Mesendoderm (in vitro differentiated cells): ENCODE data around the gene ATF6B.

Source experiments
- DNase-seq: peaks from one replicate; pipeline ENCODE4 v3.0.0; 2013
- H2AK5ac ChIP-seq: 2 replicates; pipeline ENCODE4 v1.6.1; 2013; ENCODE audit warnings: low read length, inconsistent platforms
- H2BK120ac ChIP-seq: 2 replicates; pipeline ENCODE4 v1.6.1; 2013; ENCODE audit warnings: low read depth, mild to moderate bottlenecking, low read length, moderate library complexity, mixed read lengths
- H2BK15ac ChIP-seq: replicated peaks from 2 replicates; pipeline ENCODE4 v1.6.1; 2013; ENCODE audit warnings: low read depth, mild to moderate bottlenecking, moderate library complexity
- H2BK5ac ChIP-seq: 2 replicates; pipeline ENCODE4 v1.6.1; 2013; ENCODE audit warnings: low read length, inconsistent platforms
- H3K18ac ChIP-seq: 2 replicates; pipeline ENCODE4 v1.6.1; 2013; ENCODE audit warnings: mild to moderate bottlenecking, low read length, mixed read lengths
- H3K23ac ChIP-seq: one replicate; pipeline ENCODE4 v1.6.1; 2013; ENCODE audit warnings: low read length
- H3K27ac ChIP-seq: 2 replicates; pipeline ENCODE4 v1.5.1; 2013; ENCODE audit warnings: low read depth, mild to moderate bottlenecking, inconsistent platforms, low read length, moderate library complexity
- H3K27me3 ChIP-seq: 2 replicates; pipeline ENCODE4 v1.6.1; 2013; ENCODE audit warnings: low read length, control low read depth, mild to moderate bottlenecking, inconsistent platforms; ENCODE audit not compliant: insufficient read depth, poor library complexity
- H3K36me3 ChIP-seq: 2 replicates; pipeline ENCODE4 v1.6.1; 2013; ENCODE audit warnings: low read length, inconsistent platforms; ENCODE audit not compliant: control insufficient read depth, insufficient read depth
- H3K4ac ChIP-seq: one replicate; pipeline ENCODE4 v1.6.1; 2013; ENCODE audit warnings: low read depth, mild to moderate bottlenecking, low read length, moderate library complexity
- H3K4me1 ChIP-seq: 2 replicates; pipeline ENCODE4 v1.6.1; 2013; ENCODE audit warnings: low read depth, low read length, inconsistent platforms; ENCODE audit not compliant: control insufficient read depth
- H3K4me2 ChIP-seq: 2 replicates; pipeline ENCODE4 v1.6.1; 2013; ENCODE audit warnings: low read length
- H3K4me3 ChIP-seq: 2 replicates; pipeline ENCODE4 v1.5.1; 2013; ENCODE audit warnings: mild to moderate bottlenecking, low read length
- H3K56ac ChIP-seq: one replicate; pipeline ENCODE4 v1.6.1; 2013; ENCODE audit warnings: low read length
- H3K79me1 ChIP-seq: 2 replicates; pipeline ENCODE4 v1.6.1; 2013; ENCODE audit warnings: low read length, inconsistent platforms
- H3K79me2 ChIP-seq: 2 replicates; pipeline ENCODE4 v1.6.1; 2013; ENCODE audit warnings: mild to moderate bottlenecking, low read length; ENCODE audit not compliant: control insufficient read depth, insufficient read depth
- H3K9ac ChIP-seq: 2 replicates; pipeline ENCODE4 v1.6.1; 2013; ENCODE audit warnings: low read length, inconsistent platforms
- H4K5ac ChIP-seq: one replicate; pipeline ENCODE4 v1.6.1; 2013; ENCODE audit warnings: low read length
- H4K8ac ChIP-seq: one replicate; pipeline ENCODE4 v1.6.1; 2013; ENCODE audit warnings: low read depth, mild to moderate bottlenecking, control low read depth, low read length, moderate library complexity
- WGBS: extraction: QIAGEN DNeasy Blood & Tissue Kit; methylation state at CpG from one replicate; pipeline ENCODE4 v1.1.7; 2013; ENCODE audit warnings: low lambda C conversion rate, missing lambda C conversion rate; ENCODE audit not compliant: insufficient coverage; ENCODE audit errors: extremely low coverage; 5-methylcytosine and 5-hydroxymethylcytosine counted together

Gene ATF6B

DNA sequence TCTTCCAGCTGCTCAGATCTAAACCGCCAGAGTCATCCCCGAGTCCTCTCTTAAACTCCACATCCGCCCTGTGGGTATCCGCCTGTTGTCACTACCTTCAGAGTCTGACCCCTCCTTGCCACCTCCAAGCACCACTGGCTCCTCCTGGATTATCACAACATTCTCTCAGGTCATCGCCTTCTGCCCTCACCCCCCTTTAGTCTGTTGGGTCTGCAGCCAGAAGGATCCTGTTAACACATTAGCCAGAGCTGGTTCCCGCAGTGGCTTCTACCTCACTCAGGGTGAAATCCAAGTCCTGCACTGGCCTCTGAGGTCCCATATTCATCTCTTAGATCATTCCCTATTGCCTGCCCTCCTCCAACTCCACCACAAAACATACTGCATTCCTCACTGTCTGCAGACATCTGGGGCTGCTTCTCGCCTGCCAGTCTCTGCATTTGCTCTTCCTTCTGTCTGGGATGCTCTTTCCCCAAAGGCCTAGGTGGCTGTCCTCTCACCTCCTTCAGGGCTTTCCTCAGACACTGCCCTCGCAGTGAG is 53.0 kb downstream of the ATF6B start:
- no peak overlapping the region for H4K8ac ChIP-seq
- no peak overlapping the region for H3K4ac ChIP-seq
- H3K4me1 ChIP-seq = no peaks in the 10 kb centered on the region
- no peak for DNase-seq
- no peaks in the 10 kb centered on the region for H3K79me1 ChIP-seq
- no peak overlapping the region for H2BK120ac ChIP-seq
- H4K5ac ChIP-seq = no peak overlapping the region
- no peak overlapping the region for H2BK5ac ChIP-seq
- no CpG with 5 or more reads among the region's 8 CpGs for WGBS
- no peaks in the 10 kb centered on the region for H3K27me3 ChIP-seq
- no peak overlapping the region for H3K23ac ChIP-seq
- no peak overlapping the region for H3K18ac ChIP-seq
- H3K79me2 ChIP-seq = no peaks in the 10 kb centered on the region
- no peak overlapping the region for H3K4me2 ChIP-seq
- no peak overlapping the region for H3K56ac ChIP-seq
- H3K27ac ChIP-seq = no peak overlapping the region
- no peaks in the 10 kb centered on the region for H3K36me3 ChIP-seq
- no peak overlapping the region for H2BK15ac ChIP-seq
- H2AK5ac ChIP-seq = no peak overlapping the region
- H3K9ac ChIP-seq = no peak overlapping the region
- no peak overlapping the region for H3K4me3 ChIP-seq

DNA sequence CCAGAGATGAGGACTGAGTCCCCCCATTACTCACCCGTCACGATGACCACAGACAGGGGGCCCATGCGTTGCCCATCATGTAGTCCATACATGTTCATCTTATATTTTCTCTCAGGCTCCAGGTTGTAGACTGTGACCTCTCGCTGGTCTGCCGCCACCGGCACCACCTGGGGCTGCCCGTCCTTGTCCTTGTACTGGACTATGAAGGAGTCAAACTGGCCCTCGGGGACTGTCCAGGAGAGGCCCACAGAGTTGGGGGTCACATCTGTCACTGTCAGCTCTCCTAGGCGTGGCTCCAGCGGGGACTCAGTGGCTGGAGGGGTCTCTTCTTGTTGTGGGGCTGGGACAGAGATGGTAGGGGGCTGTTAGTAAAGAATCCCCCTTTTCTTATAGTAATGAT is 54.4 kb downstream of the ATF6B start:
- no peak overlapping the region for H3K9ac ChIP-seq

DNA sequence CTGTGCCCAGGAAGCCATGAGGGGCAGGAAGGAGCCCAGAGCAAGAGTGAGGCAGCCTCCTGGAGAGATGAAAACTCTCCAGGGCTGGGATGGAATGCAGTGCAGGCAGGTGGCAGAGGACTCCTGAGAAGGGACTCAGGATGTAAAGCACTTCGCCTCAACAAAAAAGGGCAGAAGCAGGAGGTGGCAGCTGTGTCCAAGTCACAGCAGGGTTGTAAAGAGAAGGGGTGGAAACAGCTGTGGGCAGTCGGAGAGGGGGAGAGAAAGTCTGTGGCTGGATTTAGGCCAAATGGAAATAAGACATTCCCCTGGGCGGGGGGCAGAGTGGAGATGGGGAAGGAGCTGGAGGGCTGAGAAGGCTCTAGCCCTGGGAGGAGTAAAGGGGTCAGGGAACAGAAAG is 54.9 kb downstream of the ATF6B start:
- no peaks in the 10 kb centered on the region for H3K27me3 ChIP-seq
- no CpG with 5 or more reads among the region's 3 CpGs for WGBS
- H4K5ac ChIP-seq = no peak overlapping the region
- no peak for DNase-seq
- no peak overlapping the region for H3K9ac ChIP-seq
- H3K4ac ChIP-seq = no peak overlapping the region
- H3K56ac ChIP-seq = no peak overlapping the region
- H2BK15ac ChIP-seq = no peak overlapping the region
- H3K23ac ChIP-seq = no peak overlapping the region
- H3K4me3 ChIP-seq = no peak overlapping the region
- H2BK120ac ChIP-seq = no peak overlapping the region
- no peaks in the 10 kb centered on the region for H3K79me2 ChIP-seq
- no peak overlapping the region for H2AK5ac ChIP-seq
- H3K36me3 ChIP-seq = no peaks in the 10 kb centered on the region
- no peak overlapping the region for H2BK5ac ChIP-seq
- H3K4me1 ChIP-seq = no peaks in the 10 kb centered on the region
- no peak overlapping the region for H3K4me2 ChIP-seq
- H3K18ac ChIP-seq = no peak overlapping the region
- no peak overlapping the region for H3K27ac ChIP-seq
- no peaks in the 10 kb centered on the region for H3K79me1 ChIP-seq
- H4K8ac ChIP-seq = no peak overlapping the region

More for the DNA sequence above, 54.4 kb downstream of the ATF6B start:
- H3K56ac ChIP-seq = no peak overlapping the region
- H2AK5ac ChIP-seq = no peak overlapping the region
- no peak overlapping the region for H2BK5ac ChIP-seq
- no peak overlapping the region for H4K5ac ChIP-seq
- H3K27me3 ChIP-seq = no peaks in the 10 kb centered on the region
- no peak overlapping the region for H2BK120ac ChIP-seq
- WGBS = no CpG with 5 or more reads among the region's 10 CpGs
- H3K4me3 ChIP-seq = no peak overlapping the region
- no peak overlapping the region for H3K18ac ChIP-seq
- no peak overlapping the region for H3K4ac ChIP-seq
- no peak overlapping the region for H3K4me2 ChIP-seq
- H3K79me1 ChIP-seq = no peaks in the 10 kb centered on the region
- H2BK15ac ChIP-seq = no peak overlapping the region
- no peak for DNase-seq
- no peak overlapping the region for H3K23ac ChIP-seq
- H3K36me3 ChIP-seq = no peaks in the 10 kb centered on the region
- no peaks in the 10 kb centered on the region for H3K4me1 ChIP-seq
- H4K8ac ChIP-seq = no peak overlapping the region
- no peak overlapping the region for H3K27ac ChIP-seq
- no peaks in the 10 kb centered on the region for H3K79me2 ChIP-seq

DNA sequence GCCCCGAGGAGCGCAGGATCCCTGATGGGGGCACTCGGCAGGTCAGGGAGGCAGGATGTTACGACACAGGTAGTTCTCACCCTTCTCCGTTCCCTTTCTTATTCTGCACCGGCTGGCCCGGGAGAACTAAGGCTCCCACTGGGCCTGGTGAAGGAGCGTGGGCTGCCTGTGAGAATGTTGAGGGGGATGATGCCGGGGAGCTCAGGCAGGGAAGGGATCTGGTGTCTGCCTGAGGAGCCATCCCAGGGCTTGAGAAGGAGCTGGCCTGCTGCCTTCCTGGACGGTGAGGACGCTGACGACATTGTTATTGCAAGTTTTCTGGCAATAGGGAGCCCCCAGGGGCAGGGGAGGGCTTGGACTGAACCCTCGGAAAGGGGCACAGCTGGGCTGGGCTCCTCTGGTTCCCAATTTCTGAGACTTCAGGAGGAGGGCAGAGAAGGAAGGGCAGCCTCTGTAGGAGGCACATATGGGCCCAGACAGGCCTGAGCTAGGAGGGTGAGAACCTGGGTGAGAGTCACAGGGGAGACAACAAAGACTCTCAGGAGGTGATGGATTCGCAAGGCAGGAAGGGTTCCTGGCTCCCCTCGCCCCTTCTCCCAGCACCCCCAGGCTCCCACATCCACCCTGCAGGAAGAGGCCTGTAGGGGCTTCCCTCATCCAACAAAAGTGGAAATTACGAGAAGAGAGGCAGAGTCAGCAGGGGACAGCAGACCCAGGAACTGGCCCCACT is 57.1 kb downstream of the ATF6B start:
- no peak overlapping the region for H3K18ac ChIP-seq

DNA sequence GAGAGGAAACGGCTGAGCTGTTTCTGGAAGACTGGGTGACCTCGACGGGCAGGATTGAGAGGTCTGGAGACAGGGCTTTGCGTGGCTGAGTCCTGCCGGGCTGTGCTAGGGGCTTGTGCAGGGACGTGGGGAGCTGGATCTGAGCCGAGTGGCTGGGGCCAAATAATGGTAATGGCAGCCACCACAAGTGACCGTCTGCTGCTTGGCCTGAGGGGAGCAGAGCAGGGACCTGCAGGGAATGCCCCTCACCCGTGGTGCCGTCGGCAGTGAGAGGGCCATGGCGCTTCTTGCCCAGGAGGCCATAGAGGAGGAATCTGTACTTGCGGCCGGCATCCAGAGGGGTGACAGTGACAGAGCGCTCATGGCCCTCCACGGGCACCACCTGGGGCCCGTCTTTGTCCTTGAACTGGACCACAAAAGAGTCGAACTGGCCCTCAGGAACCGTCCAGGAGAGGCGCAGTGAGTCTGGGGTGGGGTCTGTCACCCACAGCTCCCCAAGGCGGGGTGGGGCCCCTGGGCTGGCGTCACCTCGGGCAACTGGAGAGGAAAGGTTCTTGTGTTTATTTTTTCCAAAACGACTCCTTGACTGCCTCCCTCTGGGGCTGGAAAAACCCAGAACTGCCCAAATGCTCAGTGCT is 58.0 kb downstream of the ATF6B start:
- no CpG with 5 or more reads among the region's 24 CpGs for WGBS
- no peak overlapping the region for H3K18ac ChIP-seq
- H3K79me2 ChIP-seq = no peaks in the 10 kb centered on the region
- no peak overlapping the region for H4K5ac ChIP-seq
- H4K8ac ChIP-seq = no peak overlapping the region
- H3K9ac ChIP-seq = no peak overlapping the region
- H3K23ac ChIP-seq = no peak overlapping the region
- no peak overlapping the region for H3K4me2 ChIP-seq
- H2BK15ac ChIP-seq = no peak overlapping the region
- H2BK5ac ChIP-seq = no peak overlapping the region
- no peaks in the 10 kb centered on the region for H3K36me3 ChIP-seq
- no peak overlapping the region for H3K4ac ChIP-seq
- no peak for DNase-seq
- H2BK120ac ChIP-seq = no peak overlapping the region
- H3K79me1 ChIP-seq = no peaks in the 10 kb centered on the region
- no peaks in the 10 kb centered on the region for H3K4me1 ChIP-seq
- no peak overlapping the region for H3K56ac ChIP-seq
- no peak overlapping the region for H3K4me3 ChIP-seq
- no peak overlapping the region for H3K27ac ChIP-seq
- no peak overlapping the region for H2AK5ac ChIP-seq
- H3K27me3 ChIP-seq = no peaks in the 10 kb centered on the region

More for the DNA sequence above, 57.1 kb downstream of the ATF6B start:
- Histone ChIP-seq H3K79me1 (no peaks in the 10 kb centered on the region), H3K4me1 (no peaks in the 10 kb centered on the region), H3K9ac (no peak overlapping the region), H3K27me3 (no peaks in the 10 kb centered on the region), H2AK5ac (no peak overlapping the region), H3K27ac (no peak overlapping the region), H2BK15ac (no peak overlapping the region), H4K5ac (no peak overlapping the region), H3K4me2 (no peak overlapping the region), H2BK120ac (no peak overlapping the region), H3K79me2 (no peaks in the 10 kb centered on the region), H3K36me3 (no peaks in the 10 kb centered on the region), H3K56ac (no peak overlapping the region), H2BK5ac (no peak overlapping the region), H3K23ac (no peak overlapping the region), H3K4ac (no peak overlapping the region), H3K4me3 (no peak overlapping the region), H4K8ac (no peak overlapping the region)
- no CpG with 5 or more reads among the region's 16 CpGs for WGBS
- DNase-seq = no peak
